Astrocyte (in vitro differentiated cells and primary cell): ENCODE results near the gene CPED1. TPM values are rescaled to one million over a fixed set of nuclear protein-coding genes. Genes with fewer than 3 reads are reported as not detected.

ENCODE experiments used
- DNase-seq: peaks from one replicate; pipeline ENCODE4 v3.0.0-alpha.2; 2010; ENCODE audit warnings: low read depth
- FAIRE-seq: peaks from 2 replicates; lab custom pipeline; 2011; peaks lifted over from hg19 to GRCh38; lab: Jason Lieb, UNC
- H2AFZ ChIP-seq: 2 replicates; pipeline ENCODE4 v1.6.0; 2012; ENCODE audit warnings: low read depth, low read length, inconsistent platforms
- H3K27ac ChIP-seq: 2 replicates; pipeline ENCODE4 v1.5.1; 2011; ENCODE audit warnings: low read depth, low read length, inconsistent platforms
- H3K27me3 ChIP-seq: 2 replicates; pipeline ENCODE4 v1.6.0; 2011; ENCODE audit warnings: low read length, inconsistent platforms; ENCODE audit not compliant: insufficient read depth
- H3K36me3 ChIP-seq: 2 replicates; pipeline ENCODE4 v1.5.1; 2011; ENCODE audit warnings: low read length, inconsistent platforms; ENCODE audit not compliant: insufficient read depth
- H3K4me1 ChIP-seq: 2 replicates; pipeline ENCODE4 v1.5.1; 2011; ENCODE audit warnings: low read length, inconsistent platforms; ENCODE audit not compliant: insufficient read depth
- H3K4me2 ChIP-seq: 2 replicates; pipeline ENCODE4 v1.6.0; 2012; ENCODE audit warnings: low read length, inconsistent platforms
- H3K4me3 ChIP-seq: 2 replicates; pipeline ENCODE4 v1.5.1; 2011; ENCODE audit warnings: low read depth, mild to moderate bottlenecking, low read length, inconsistent platforms; ENCODE audit not compliant: insufficient read depth
- H3K79me2 ChIP-seq: 2 replicates; pipeline ENCODE4 v1.6.0; 2012; ENCODE audit warnings: mild to moderate bottlenecking, low read length, inconsistent platforms; ENCODE audit not compliant: insufficient read depth
- H3K9ac ChIP-seq: 2 replicates; pipeline ENCODE4 v1.6.0; 2012; ENCODE audit warnings: mild to moderate bottlenecking, low read length, inconsistent platforms
- H3K9me3 ChIP-seq: 2 replicates; pipeline ENCODE4 v1.5.1; 2012; ENCODE audit warnings: low read depth, mild to moderate bottlenecking, low read length, inconsistent platforms; ENCODE audit not compliant: insufficient read depth
- H4K20me1 ChIP-seq: 2 replicates; pipeline ENCODE4 v1.6.0; 2012; ENCODE audit warnings: low read length, inconsistent platforms; ENCODE audit not compliant: insufficient read depth
- H3K27ac Mint-ChIP-seq: one replicate; pipeline ENCODE4 v1.8.0; 2021; ENCODE audit warnings: mild to moderate bottlenecking, mixed read lengths; ENCODE audit not compliant: unreplicated experiment
- H3K27me3 Mint-ChIP-seq: one replicate; pipeline ENCODE4 v1.8.0; 2021; ENCODE audit warnings: low read depth, mixed read lengths; ENCODE audit not compliant: unreplicated experiment
- H3K36me3 Mint-ChIP-seq: one replicate; pipeline ENCODE4 v1.8.0; 2021; ENCODE audit warnings: low read depth, mixed read lengths; ENCODE audit not compliant: unreplicated experiment
- H3K4me1 Mint-ChIP-seq: one replicate; pipeline ENCODE4 v1.8.0; 2021; ENCODE audit warnings: low read depth, mixed read lengths; ENCODE audit not compliant: unreplicated experiment
- H3K4me3 Mint-ChIP-seq: one replicate; pipeline ENCODE4 v1.8.0; 2021; ENCODE audit warnings: mild to moderate bottlenecking, moderate library complexity, mixed read lengths; ENCODE audit not compliant: unreplicated experiment
- H3K9me3 Mint-ChIP-seq: one replicate; pipeline ENCODE4 v1.8.0; 2021; ENCODE audit warnings: mild to moderate bottlenecking, mixed read lengths; ENCODE audit not compliant: unreplicated experiment
- EZH2 ChIP-seq: IDR thresholded peaks from 2 replicates; pipeline ENCODE4 v1.6.1; 2012; ENCODE audit warnings: mild to moderate bottlenecking, low read length, inconsistent platforms; ENCODE audit not compliant: insufficient read depth
- total RNA-seq: library from RNA; stranded (reverse); gene quantifications from 2 replicates; pipeline ENCODE4 v1.2.1, GENCODE V29; 2021
- TF ChIP-seq, protein P1 (sequence below): IDR thresholded peaks from 2 replicates; pipeline ENCODE4 v1.5.1; 2011; ENCODE audit warnings: low read depth, mild to moderate bottlenecking, inconsistent platforms, low read length, moderate library complexity; ENCODE audit not compliant: insufficient read depth

CPED1 gene
- total RNA-seq, 1 donor from 2014 or later = 6.1 TPM

DNA sequence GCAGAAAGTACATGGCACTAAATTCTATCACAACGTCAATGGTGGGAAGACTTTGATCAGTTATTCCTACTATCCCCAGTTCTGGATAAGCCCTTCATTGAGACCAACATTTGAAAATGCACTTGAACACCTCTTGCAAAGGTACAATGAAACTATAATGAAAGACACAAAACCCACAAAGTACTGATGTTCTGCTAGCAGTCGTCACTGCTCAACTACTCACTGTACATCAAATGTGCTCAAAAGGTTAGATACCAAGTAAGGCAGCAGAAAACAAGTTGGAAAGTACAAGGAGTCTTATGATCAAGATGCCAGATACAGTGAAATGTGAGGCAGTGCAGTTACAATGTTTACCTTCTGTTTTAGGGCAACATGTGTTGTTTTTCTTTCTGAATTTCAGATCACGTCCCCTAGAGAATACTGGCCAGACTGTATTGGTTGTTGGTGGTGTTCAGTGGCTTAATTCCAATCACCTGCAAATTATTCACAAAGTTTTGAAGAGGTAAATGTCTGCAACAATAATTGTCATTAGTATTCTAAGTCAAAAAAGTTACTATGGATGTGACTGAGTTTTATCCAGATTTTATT lies 277.9 kb downstream of the CPED1 start:
- TF ChIP-seq, protein P1, sequence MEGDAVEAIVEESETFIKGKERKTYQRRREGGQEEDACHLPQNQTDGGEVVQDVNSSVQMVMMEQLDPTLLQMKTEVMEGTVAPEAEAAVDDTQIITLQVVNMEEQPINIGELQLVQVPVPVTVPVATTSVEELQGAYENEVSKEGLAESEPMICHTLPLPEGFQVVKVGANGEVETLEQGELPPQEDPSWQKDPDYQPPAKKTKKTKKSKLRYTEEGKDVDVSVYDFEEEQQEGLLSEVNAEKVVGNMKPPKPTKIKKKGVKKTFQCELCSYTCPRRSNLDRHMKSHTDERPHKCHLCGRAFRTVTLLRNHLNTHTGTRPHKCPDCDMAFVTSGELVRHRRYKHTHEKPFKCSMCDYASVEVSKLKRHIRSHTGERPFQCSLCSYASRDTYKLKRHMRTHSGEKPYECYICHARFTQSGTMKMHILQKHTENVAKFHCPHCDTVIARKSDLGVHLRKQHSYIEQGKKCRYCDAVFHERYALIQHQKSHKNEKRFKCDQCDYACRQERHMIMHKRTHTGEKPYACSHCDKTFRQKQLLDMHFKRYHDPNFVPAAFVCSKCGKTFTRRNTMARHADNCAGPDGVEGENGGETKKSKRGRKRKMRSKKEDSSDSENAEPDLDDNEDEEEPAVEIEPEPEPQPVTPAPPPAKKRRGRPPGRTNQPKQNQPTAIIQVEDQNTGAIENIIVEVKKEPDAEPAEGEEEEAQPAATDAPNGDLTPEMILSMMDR = no peak
- no peak for TF ChIP-seq EZH2
- H3K27me3 Mint-ChIP-seq = no peaks in the 10 kb centered on the region
- H3K9ac ChIP-seq = no peak overlapping the region
- H3K27me3 ChIP-seq = no peaks in the 10 kb centered on the region
- no peaks in the 10 kb centered on the region for H4K20me1 ChIP-seq
- H2AFZ ChIP-seq = no peak overlapping the region
- no peak for DNase-seq
- H3K79me2 ChIP-seq = no peaks in the 10 kb centered on the region
- no peaks in the 10 kb centered on the region for H3K4me1 Mint-ChIP-seq
- H3K36me3 ChIP-seq = no peaks in the 10 kb centered on the region
- no peak overlapping the region for H3K27ac ChIP-seq
- H3K9me3 Mint-ChIP-seq = peaks cover 4% of the 10 kb centered on the region
- no peaks in the 10 kb centered on the region for H3K36me3 Mint-ChIP-seq
- no peaks in the 10 kb centered on the region for H3K9me3 ChIP-seq
- no peak overlapping the region for H3K4me3 ChIP-seq
- H3K27ac Mint-ChIP-seq = no peak overlapping the region
- H3K4me2 ChIP-seq = no peak overlapping the region
- FAIRE-seq = no peak
- no peak overlapping the region for H3K4me3 Mint-ChIP-seq
- H3K4me1 ChIP-seq = no peaks in the 10 kb centered on the region

- Histone ChIP-seq H3K4me1 (no peaks in the 10 kb centered on the region), H3K4me3 (no peak overlapping the region), H3K9me3 (no peaks in the 10 kb centered on the region), H2AFZ (no peak overlapping the region), H3K9ac (no peak overlapping the region), H3K27ac (no peak overlapping the region), H3K4me2 (no peak overlapping the region), H3K27me3 (no peaks in the 10 kb centered on the region), H3K36me3 (no peaks in the 10 kb centered on the region), H3K79me2 (no peaks in the 10 kb centered on the region), H4K20me1 (no peaks in the 10 kb centered on the region)
- Mint-ChIP-seq H3K27ac (no peak overlapping the region), H3K4me1 (no peaks in the 10 kb centered on the region), H3K27me3 (no peaks in the 10 kb centered on the region), H3K9me3 (peaks cover 4% of the 10 kb centered on the region), H3K4me3 (no peak overlapping the region), H3K36me3 (no peaks in the 10 kb centered on the region)
- TF ChIP-seq EZH2 = no peak
- TF ChIP-seq, protein P1 = no peak
- DNase-seq = no peak
- FAIRE-seq = no peak
Measured at GRCh38 chr7:121267612-121268011, 279.1 kb downstream of the CPED1 start.

DNA sequence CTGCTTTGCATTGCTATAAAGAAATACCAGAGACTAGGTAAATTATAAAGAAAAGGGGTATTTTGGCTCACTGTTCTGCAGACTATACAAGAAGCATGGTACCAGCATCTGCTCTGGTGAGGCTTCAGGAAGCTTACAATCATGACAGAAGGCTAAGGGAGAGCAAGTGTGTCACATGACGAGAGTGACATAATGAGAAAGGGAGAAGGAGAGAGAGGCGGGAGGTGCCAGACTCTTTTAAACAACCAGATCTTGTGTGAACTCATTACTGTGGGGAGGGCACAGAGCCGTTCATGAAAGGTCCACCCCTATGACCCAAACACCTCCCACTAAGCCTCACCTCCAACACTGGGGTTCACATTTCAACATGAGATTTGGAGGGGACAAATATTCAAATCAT lies 281.3 kb downstream of the CPED1 start:
- no peak overlapping the region for H3K27ac Mint-ChIP-seq
- H3K4me1 Mint-ChIP-seq = no peaks in the 10 kb centered on the region
- Histone ChIP-seq H3K4me1 (no peaks in the 10 kb centered on the region), H3K27ac (no peak overlapping the region), H3K9ac (no peak overlapping the region), H4K20me1 (no peaks in the 10 kb centered on the region), H3K27me3 (no peaks in the 10 kb centered on the region), H3K79me2 (no peaks in the 10 kb centered on the region), H3K4me3 (no peak overlapping the region), H3K36me3 (no peaks in the 10 kb centered on the region), H2AFZ (no peak overlapping the region), H3K4me2 (no peak overlapping the region), H3K9me3 (no peaks in the 10 kb centered on the region)
- FAIRE-seq = no peak
- H3K27me3 Mint-ChIP-seq = no peaks in the 10 kb centered on the region
- H3K36me3 Mint-ChIP-seq = no peaks in the 10 kb centered on the region
- no peak for TF ChIP-seq EZH2
- TF ChIP-seq, protein P1 = no peak
- H3K4me3 Mint-ChIP-seq = no peak overlapping the region
- peaks cover 4% of the 10 kb centered on the region for H3K9me3 Mint-ChIP-seq
- no peak for DNase-seq
